H9 (cell line): ENCODE data around the gene MYLK. TPM values are rescaled to one million over a fixed set of nuclear protein-coding genes. Genes with fewer than 3 reads are reported as not detected.

Experiments used
- DNase-seq: peaks from one replicate; pipeline ENCODE4 v3.0.0-alpha.2; 2017
- H2AFZ ChIP-seq: one replicate; pipeline ENCODE4 v1.6.1; 2013; ENCODE audit warnings: mild to moderate bottlenecking, low read length, control low read depth, moderate library complexity
- H2AK5ac ChIP-seq: 2 replicates; pipeline ENCODE4 v1.6.1; 2013; ENCODE audit warnings: low read length, control low read depth, mixed read lengths; ENCODE audit not compliant: insufficient read length
- H2BK120ac ChIP-seq: one replicate; pipeline ENCODE4 v1.6.1; 2013; ENCODE audit warnings: low read depth, mild to moderate bottlenecking, low read length, control low read depth, inconsistent platforms; ENCODE audit not compliant: poor library complexity, severe bottlenecking
- H2BK12ac ChIP-seq: 2 replicates; pipeline ENCODE4 v1.6.1; 2013; ENCODE audit warnings: low read length, control low read depth, mixed read lengths, low read depth; ENCODE audit not compliant: insufficient read length
- H2BK15ac ChIP-seq: 2 replicates; pipeline ENCODE4 v1.6.1; 2013; ENCODE audit warnings: low read depth, low read length, control low read depth
- H2BK20ac ChIP-seq: one replicate; pipeline ENCODE4 v1.6.1; 2013; ENCODE audit warnings: low read depth, mild to moderate bottlenecking, low read length, control low read depth, inconsistent platforms; ENCODE audit not compliant: poor library complexity, severe bottlenecking
- H2BK5ac ChIP-seq: 2 replicates; pipeline ENCODE4 v1.6.1; 2013; ENCODE audit warnings: low read length, control low read depth, mixed read lengths; ENCODE audit not compliant: insufficient read length
- H3K14ac ChIP-seq: 2 replicates; pipeline ENCODE4 v1.6.1; 2013; ENCODE audit warnings: low read length, control low read depth; ENCODE audit not compliant: insufficient read depth
- H3K18ac ChIP-seq: 2 replicates; pipeline ENCODE4 v1.6.1; 2013; ENCODE audit warnings: low read depth, mild to moderate bottlenecking, mixed read lengths, low read length, control low read depth; ENCODE audit not compliant: insufficient read length
- H3K23ac ChIP-seq: 2 replicates; pipeline ENCODE4 v1.6.1; 2013; ENCODE audit warnings: low read length, control low read depth, mixed read lengths, low read depth; ENCODE audit not compliant: insufficient read length
- H3K23me2 ChIP-seq: 2 replicates; pipeline ENCODE4 v1.6.1; 2013; ENCODE audit warnings: low read depth, mild to moderate bottlenecking, mixed read lengths, low read length, control low read depth; ENCODE audit not compliant: insufficient read length, poor library complexity, severe bottlenecking
- H3K27ac ChIP-seq: 2 replicates; pipeline ENCODE4 v1.5.1; 2013; ENCODE audit warnings: low read length, control low read depth, mixed read lengths, low read depth; ENCODE audit not compliant: insufficient read length
- H3K27me3 ChIP-seq: 2 replicates; pipeline ENCODE4 v1.6.1; 2013; ENCODE audit warnings: low read length, control low read depth, inconsistent platforms; ENCODE audit not compliant: insufficient read depth
- H3K4ac ChIP-seq: 2 replicates; pipeline ENCODE4 v1.6.1; 2013; ENCODE audit warnings: low read depth, mild to moderate bottlenecking, control low read depth, inconsistent platforms, low read length, moderate library complexity
- H3K4me1 ChIP-seq: 2 replicates; pipeline ENCODE4 v1.6.1; 2013; ENCODE audit warnings: low read length, control low read depth, inconsistent platforms; ENCODE audit not compliant: insufficient read depth
- H3K4me2 ChIP-seq: 2 replicates; pipeline ENCODE4 v1.6.1; 2013; ENCODE audit warnings: low read length, control low read depth, mixed read lengths; ENCODE audit not compliant: insufficient read length, insufficient read depth
- H3K56ac ChIP-seq: 2 replicates; pipeline ENCODE4 v1.6.1; 2013; ENCODE audit warnings: low read depth, mild to moderate bottlenecking, mixed read lengths, low read length, control low read depth; ENCODE audit not compliant: insufficient read length
- H3K79me1 ChIP-seq: 2 replicates; pipeline ENCODE4 v1.6.1; 2013; ENCODE audit warnings: low read depth, mild to moderate bottlenecking, moderate library complexity, low read length, control low read depth, inconsistent platforms; ENCODE audit not compliant: insufficient read depth, poor library complexity, severe bottlenecking
- H3K79me2 ChIP-seq: 2 replicates; pipeline ENCODE4 v1.6.1; 2013; ENCODE audit warnings: low read length, control low read depth, inconsistent platforms; ENCODE audit not compliant: insufficient read depth
- H3K9ac ChIP-seq: 2 replicates; pipeline ENCODE4 v1.6.1; 2013; ENCODE audit warnings: low read length, control low read depth, mixed read lengths; ENCODE audit not compliant: insufficient read length; ENCODE audit errors: extremely low read depth
- H3K9me3 ChIP-seq: one replicate; pipeline ENCODE4 v1.6.1; 2013; ENCODE audit warnings: low read depth, low read length, inconsistent platforms; ENCODE audit not compliant: control insufficient read depth
- H3T11ph ChIP-seq: one replicate; pipeline ENCODE4 v1.6.1; 2013; ENCODE audit warnings: mild to moderate bottlenecking, low read length, control low read depth, inconsistent platforms
- H4K20me1 ChIP-seq: one replicate; pipeline ENCODE4 v1.6.1; 2013; ENCODE audit not compliant: control insufficient read depth, insufficient read length, insufficient read depth
- H4K5ac ChIP-seq: 2 replicates; pipeline ENCODE4 v1.6.1; 2013; ENCODE audit warnings: low read depth, mild to moderate bottlenecking, mixed read lengths, low read length, control low read depth; ENCODE audit not compliant: insufficient read length
- H4K8ac ChIP-seq: replicated peaks from 2 replicates; pipeline ENCODE4 v1.6.1; 2013; ENCODE audit warnings: low read length, control low read depth, mixed read lengths, low read depth; ENCODE audit not compliant: insufficient read length
- H4K91ac ChIP-seq: 2 replicates; pipeline ENCODE4 v1.6.1; 2013; ENCODE audit warnings: low read depth, mild to moderate bottlenecking, moderate library complexity, mixed read lengths, low read length, control low read depth; ENCODE audit not compliant: insufficient read length
- H3K27ac Mint-ChIP-seq, 3 experiments: 2 replicates in 2 of 3; 3 replicates in 1 of 3; pipeline ENCODE4 v1.8.0; 2020 to 2021; ENCODE audit warnings: mixed read lengths in 3 of 3, mild to moderate bottlenecking in 1 of 3, moderate library complexity in 1 of 3
- H3K27me3 Mint-ChIP-seq: 2 replicates; pipeline ENCODE4 v1.8.0; 2021; ENCODE audit warnings: low read depth, mild to moderate bottlenecking, moderate library complexity, mixed read lengths
- H3K36me3 Mint-ChIP-seq, 3 experiments: 2 replicates in 2 of 3; 3 replicates in 1 of 3; pipeline ENCODE4 v1.8.0; 2020 to 2021; ENCODE audit warnings: low read depth in 3 of 3, mixed read lengths in 3 of 3; ENCODE audit not compliant: insufficient read depth in 1 of 3
- H3K4me1 Mint-ChIP-seq, 2 experiments: 2 replicates each; pipeline ENCODE4 v1.8.0; 2020; ENCODE audit warnings: mixed read lengths in 2 of 2
- H3K4me3 Mint-ChIP-seq, 2 experiments: 2 replicates in 1 of 2; 3 replicates in 1 of 2; pipeline ENCODE4 v1.8.0; 2020 to 2021; ENCODE audit warnings: mild to moderate bottlenecking in 2 of 2, mixed read lengths in 2 of 2, moderate library complexity in 1 of 2
- H3K9me3 Mint-ChIP-seq, 2 experiments: 2 replicates in 1 of 2; 3 replicates in 1 of 2; pipeline ENCODE4 v1.8.0; 2020; ENCODE audit warnings: mild to moderate bottlenecking in 2 of 2, mixed read lengths in 2 of 2, moderate library complexity in 1 of 2
- CTCF ChIP-seq: fragments of 200-600 bp; sonication (generic); conservative IDR thresholded peaks from 3 replicates; pipeline ENCODE4 v1.8.0; 2021; ENCODE audit warnings: antibody characterized with exemption, mild to moderate bottlenecking
- WGBS: extraction: QIAGEN DNeasy Blood & Tissue Kit; methylation state at CpG from one replicate; pipeline ENCODE4 v1.1.7; 2013; ENCODE audit warnings: missing lambda C conversion rate, low lambda C conversion rate, mixed read lengths; ENCODE audit not compliant: insufficient read length; ENCODE audit errors: extremely low coverage; 5-methylcytosine and 5-hydroxymethylcytosine counted together
- total RNA-seq: library from RNA; stranded (reverse); gene quantifications from 2 replicates; pipeline ENCODE4 v1.2.1, GENCODE V29; 2021

Gene MYLK
- total RNA-seq, 1 experiment from 2014 or later: 10.1 TPM

DNA sequence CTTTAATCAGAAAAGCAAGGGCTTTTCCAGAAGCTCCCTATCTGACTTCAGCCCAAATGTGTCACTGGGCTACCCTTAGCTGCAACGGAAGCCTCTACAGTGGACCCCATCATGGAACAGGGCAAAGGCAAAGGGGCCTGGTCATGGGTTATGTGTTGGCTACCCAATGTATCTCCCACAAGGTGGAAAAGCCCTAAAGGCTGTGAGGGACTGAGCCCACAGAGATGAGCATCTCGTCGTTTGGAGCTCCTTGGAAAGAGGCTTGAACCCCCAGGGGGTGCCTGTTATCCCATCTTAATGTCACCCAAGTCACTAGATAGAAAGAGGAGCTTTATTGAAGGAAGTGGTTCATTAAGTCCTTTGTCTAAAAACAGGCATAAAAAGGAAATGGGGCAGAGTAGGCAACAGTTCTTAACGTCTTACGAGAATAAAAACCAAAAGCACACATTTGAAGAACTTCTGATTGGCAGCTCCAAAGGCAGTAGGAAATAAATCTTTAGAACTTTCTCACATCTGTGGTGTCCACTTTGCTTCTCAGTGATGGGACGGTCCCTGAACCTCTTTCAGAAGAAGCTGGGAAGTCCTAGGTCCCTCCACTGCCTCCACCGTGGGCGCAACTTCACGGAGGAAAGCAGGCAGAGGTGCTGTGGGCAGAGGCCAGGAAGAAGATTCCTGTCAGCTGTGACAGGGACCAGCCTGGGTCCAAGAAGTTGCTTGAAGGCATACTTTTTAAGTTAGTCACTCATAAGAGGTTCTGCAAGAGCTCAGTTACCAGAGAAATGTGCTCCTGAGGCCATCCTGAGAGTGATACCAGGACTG lies 93.7 kb downstream of the MYLK start:
- no CpG with 5 or more reads among the region's 9 CpGs for WGBS
- no peaks in the 10 kb centered on the region for H4K20me1 ChIP-seq
- H3K23ac ChIP-seq: no peak overlapping the region
- no peak overlapping the region for H4K5ac ChIP-seq
- no peak overlapping the region for H2BK120ac ChIP-seq
- no peak overlapping the region for H3T11ph ChIP-seq
- no peak overlapping the region for H2AFZ ChIP-seq
- H3K4me2 ChIP-seq: no peak overlapping the region
- Mint-ChIP-seq H3K27ac (no peak overlapping the region), H3K36me3 (peaks cover 0 to 3% (median 0%) of the 10 kb centered on the region in 3 experiments; a peak in 3 of 7 replicates), H3K4me1 (peaks cover 0 to 8% of the 10 kb centered on the region in 2 experiments; a peak in 2 of 4 replicates), H3K27me3 (no peaks in the 10 kb centered on the region), H3K4me3 (no peak overlapping the region), H3K9me3 (no peaks in the 10 kb centered on the region)
- H3K4me1 ChIP-seq: no peaks in the 10 kb centered on the region; the same call in 1 of the 2 replicates
- TF ChIP-seq CTCF: no peak
- H3K9ac ChIP-seq: no peak overlapping the region
- H3K23me2 ChIP-seq: no peaks in the 10 kb centered on the region
- H2AK5ac ChIP-seq: no peak overlapping the region
- H3K4ac ChIP-seq: no peak overlapping the region
- H2BK20ac ChIP-seq: no peak overlapping the region
- H3K27ac ChIP-seq: no peak overlapping the region
- H3K79me1 ChIP-seq: no peaks in the 10 kb centered on the region
- no peaks in the 10 kb centered on the region for H3K27me3 ChIP-seq
- no peak overlapping the region for H3K14ac ChIP-seq
- H3K79me2 ChIP-seq: no peaks in the 10 kb centered on the region
- no peak overlapping the region for H2BK15ac ChIP-seq
- no peak overlapping the region for H3K18ac ChIP-seq
- no peak overlapping the region for H2BK5ac ChIP-seq
- H3K56ac ChIP-seq: no peak overlapping the region
- H4K91ac ChIP-seq: no peak overlapping the region
- H4K8ac ChIP-seq: no peak overlapping the region
- H3K9me3 ChIP-seq: no peaks in the 10 kb centered on the region
- no peak for DNase-seq
- no peak overlapping the region for H2BK12ac ChIP-seq
